Fibroblast of skin of scalp (primary cell): ENCODE data around the gene TSPAN15. TPM values are rescaled to one million over a fixed set of nuclear protein-coding genes. Genes with fewer than 3 reads are reported as not detected.

Experiments used
- DNase-seq: peaks from one replicate; pipeline ENCODE4 v3.0.0-alpha.2; 2013
- polyA plus RNA-seq, 2 experiments: library from polyadenylated mRNA; unstranded; fragments of 120-200 nt; gene quantifications; one replicate each; pipeline ENCODE4 v1.2.1, GENCODE V29; 2013; ENCODE audit not compliant: insufficient read length in 2 of 2

TSPAN15 gene
- polyA plus RNA-seq (2013, experiment 1 of 2; ENCODE audit: insufficient read length): 0.52 TPM
- 3.3 TPM for polyA plus RNA-seq (2013, experiment 2 of 2; ENCODE audit: insufficient read length)

DNA sequence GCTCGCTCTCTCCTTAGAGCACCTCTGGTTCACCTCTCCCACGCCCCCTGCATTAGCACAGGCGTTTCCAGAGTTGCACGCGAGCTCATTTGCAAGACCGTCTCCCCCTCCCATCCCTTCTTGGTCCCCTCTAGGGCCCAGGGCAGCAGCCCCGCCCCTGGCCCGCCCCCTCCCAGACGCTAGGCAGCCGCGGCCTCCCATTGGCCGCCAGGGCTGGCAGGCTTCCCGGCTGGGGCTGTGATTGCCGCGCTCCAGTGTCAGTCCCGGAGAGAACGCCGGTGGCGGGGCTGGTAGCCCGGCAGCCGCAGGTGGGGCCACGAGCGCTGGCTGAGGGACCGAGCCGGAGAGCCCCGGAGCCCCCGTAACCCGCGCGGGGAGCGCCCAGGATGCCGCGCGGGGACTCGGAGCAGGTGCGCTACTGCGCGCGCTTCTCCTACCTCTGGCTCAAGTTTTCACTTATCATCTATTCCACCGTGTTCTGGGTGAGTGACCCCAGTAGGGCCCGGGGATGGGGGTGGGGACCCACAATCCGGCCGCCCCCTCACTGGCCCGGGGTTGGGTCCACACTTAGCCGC, at the start of gene TSPAN15:
TSS of gene TSPAN15 (plus strand) at position 257 of the 575 bp plus-strand sequence. CDS start at position 387, 130 bp downstream.
- DNase-seq: peak; percentile 65

DNA sequence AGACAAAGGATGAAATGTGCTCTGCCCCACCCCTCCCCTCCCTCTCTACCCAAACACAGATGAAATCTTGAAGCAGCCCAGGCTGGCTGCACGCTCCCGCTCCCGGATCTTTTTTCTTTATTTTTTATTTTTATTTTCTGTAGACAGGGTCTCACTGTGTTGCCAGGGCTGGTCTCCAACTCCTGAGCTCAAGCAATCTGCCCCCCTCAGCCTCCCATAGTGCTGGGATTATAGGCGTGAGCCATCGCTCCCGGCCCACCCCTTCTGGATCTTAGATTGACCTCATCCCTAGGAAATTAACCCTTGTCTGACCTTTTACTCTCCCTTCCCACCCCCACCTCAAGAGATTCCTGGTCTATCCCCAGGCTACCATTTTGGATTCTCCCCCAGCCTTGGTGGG, 48.9 kb upstream of the TSPAN15 start:
- no peak for DNase-seq

DNA sequence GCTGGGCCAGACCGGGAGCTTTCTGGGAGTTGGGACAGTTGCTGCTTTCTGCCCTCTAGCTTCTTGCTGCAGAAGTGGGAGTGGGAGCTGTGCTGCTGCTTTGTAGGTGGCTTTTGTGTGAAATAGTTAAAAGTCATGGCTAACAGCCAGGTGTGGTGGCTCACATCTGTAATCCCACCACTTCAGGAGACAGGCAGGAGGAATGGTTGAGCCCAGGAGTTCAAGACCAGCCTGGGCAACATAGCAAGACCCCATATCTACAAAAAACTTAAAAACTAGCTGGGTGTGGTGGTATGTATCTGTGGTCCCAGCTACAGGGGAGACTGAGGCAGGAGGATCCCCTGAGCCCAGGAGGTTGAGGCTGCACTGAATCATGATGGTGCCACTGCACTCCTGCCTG, 48.2 kb upstream of the TSPAN15 start:
- no peak for DNase-seq

DNA sequence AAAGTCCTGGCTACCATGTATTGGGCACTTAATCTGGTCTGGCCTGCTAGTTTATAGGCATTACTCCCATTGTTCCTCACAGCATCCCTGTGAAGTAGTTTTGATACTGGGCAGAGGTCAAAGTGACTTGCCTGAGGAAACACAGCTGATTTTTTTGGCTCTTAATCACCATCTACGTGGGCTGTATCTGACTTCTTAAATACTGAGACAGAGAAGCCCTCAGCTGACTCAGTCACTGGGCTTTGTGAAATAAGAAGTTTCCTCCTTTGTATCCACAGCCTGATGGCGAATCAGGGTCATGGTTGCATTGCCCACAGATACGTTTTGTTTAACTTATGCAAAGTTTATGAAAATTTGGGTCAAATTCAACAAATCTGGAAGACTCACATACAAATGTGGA, 47.7 kb upstream of the TSPAN15 start:
- no peak for DNase-seq

DNA sequence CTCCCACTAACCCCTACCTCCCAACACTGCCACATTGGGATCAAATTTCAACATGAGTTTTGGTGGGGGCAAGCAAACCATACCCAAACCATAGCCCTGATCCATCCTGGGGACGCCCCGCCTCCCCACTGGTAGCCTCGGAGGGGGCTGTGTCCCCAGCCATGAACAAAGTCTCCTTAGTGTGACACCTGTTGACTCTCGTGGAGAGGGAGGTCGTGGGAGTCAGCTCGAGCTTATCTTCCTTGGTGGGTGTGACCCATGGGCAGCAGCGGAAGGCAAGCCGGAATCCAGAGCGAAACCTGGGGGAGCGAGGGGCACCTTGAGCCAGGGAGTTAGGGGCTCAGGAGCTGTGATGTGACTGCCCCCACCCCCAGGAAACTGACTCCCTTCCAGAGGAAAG, 46.5 kb upstream of the TSPAN15 start:
- DNase-seq: no peak

DNA sequence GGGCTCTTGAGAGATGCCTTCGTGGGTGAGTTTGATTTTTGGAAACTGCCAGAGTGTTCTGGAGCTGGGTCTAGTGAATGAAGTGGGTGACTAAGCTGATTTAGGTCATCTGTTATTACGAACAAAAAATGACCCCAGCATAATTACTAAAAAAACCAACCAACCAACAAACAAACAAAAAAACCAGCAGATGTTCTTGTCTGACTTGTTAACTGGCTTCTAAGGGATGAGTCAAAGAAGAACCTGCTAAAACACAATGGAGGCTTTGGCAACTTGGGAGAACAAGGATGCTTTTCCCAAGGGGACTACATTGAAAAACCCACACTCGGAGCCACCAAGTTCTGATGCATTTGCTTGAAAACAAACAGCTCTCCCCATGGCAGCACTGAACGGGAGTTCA, 46.0 kb upstream of the TSPAN15 start:
- DNase-seq: no peak

DNA sequence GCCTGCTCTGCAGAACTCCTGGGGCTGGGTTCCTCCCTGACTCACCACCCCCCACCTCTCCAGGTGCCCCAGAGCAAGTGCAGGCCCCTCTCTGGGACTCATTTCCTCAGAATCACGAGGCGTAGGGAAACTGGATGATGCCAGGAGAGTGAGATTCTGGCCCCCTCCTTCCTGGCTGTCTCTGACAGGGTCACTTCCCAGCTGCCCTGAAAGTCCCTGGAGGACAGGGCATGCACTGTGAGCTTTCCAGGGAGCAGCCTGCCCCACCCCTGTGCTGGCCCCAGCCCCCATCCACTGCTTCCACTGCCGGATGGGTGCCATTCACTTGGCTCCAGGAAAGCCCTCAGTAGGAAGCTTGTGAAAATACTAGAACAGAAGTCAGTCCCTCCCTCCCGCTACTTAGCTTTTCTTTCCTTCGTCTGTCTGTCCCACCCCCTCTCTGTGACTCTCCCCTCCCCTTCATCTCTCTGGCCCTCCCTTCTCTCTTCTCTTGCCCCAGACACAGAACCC, 44.9 kb upstream of the TSPAN15 start:
- DNase-seq: peak; percentile 30

DNA sequence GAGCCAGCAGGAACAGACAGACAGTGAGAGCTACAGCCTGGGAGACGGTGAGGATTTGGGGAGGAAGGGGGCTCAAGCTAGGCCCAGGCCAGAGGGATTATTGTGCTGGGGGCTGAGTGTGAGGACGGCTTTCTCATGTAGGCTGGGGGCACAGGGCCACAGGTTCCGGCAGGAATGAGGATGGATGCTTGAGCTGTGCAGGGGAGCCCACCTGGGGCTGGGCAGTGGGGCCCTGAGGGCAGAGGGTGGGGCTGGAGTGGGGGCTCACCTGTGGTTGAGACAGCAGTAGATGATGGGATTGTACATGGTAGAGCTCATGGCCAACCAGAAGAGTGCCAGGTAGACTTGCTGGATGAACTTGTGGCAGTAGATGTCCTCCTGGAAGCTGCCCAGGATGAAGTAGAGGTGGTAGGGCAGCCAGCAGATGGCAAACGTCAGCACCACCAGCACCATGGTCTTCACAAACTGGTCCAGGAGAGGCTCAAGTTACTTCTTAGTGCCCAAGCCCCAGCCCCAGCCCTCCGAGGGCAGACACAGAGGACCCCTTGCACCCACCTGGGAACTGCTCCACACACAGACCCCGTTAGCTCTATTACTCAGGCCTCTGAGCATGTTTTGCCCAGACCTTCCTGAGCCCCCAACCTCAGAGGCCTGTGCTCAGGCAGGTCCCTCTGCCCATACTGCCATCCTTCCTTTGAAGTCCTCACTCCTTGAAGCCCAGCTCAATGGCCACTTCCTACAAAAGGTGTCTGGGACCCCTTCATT, 44.3 kb upstream of the TSPAN15 start:
- no peak for DNase-seq

DNA sequence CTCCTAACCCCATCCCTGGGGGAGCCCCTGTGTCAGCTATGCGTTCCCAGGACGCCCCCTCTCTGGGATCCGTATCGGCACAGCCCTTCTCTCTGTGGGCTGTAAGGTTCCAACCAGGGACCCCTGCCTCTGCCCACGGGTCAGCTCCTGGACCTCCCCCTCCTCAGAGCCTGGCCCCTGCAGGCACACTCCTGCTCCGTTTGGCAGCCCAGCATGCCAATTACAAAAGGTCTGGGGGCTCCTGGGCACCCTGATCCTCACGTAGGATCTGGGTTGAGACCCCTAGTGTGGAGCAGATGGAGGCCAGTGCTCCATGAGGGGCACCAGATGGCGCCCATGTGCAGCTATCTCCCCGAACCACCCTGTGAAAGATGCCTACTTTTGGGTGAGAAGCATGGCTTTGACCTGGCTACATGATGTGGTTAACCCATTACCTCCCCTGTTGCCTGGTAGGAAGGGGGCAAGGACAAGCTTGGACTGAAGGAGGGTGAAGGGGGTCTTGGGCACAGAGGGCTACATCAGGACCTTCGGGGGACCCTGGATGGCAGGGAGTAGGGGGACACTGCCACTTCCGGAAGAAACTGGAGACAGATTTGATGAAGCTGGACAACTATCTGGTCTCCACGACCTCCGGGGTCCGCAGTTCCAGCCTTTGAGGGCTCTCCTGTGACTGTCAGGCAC, 43.5 kb upstream of the TSPAN15 start:
- no peak for DNase-seq

DNA sequence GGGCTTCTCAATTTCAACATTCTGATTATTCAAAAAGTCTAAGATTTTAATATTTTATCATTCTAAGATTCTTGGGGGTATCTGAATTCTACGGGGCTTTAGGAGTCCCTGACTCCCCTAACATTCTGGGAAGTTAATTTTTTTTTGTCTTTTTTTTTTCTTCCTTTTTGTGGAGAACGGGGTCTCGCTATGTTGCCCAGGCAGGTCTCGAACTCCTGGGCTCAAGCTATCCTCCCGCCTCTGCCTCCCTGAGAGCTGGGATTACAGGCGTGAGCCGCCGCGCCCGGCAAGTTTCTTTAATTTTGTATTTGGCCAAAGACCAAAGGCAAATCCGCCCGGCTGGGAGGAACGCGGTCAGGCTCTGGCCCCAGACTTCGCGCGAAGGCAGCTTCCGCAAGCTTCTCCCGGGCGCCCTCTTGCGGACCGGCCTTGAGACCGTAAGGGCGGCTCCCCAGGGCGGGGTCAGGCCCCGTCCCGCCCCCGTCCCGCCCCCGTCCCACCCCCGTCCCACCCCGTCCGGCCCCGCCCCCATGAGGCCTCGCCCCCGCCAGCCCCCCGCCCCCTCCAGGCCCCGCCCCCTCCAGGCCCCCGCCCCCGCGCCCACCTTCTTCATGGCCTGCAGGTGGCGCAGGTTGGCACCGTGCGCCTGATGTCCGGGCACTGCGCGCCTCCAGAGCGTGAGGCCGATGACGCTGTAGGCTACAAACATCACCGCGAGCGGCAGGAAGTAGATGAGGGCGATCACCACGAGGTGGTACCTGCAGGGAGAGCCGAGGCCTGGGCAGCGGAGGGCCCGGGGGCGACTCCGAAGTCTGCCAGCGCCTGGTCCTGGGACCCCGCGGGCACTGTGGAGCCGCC, 42.7 kb upstream of the TSPAN15 start:
- peak; percentile 96 for DNase-seq

DNA sequence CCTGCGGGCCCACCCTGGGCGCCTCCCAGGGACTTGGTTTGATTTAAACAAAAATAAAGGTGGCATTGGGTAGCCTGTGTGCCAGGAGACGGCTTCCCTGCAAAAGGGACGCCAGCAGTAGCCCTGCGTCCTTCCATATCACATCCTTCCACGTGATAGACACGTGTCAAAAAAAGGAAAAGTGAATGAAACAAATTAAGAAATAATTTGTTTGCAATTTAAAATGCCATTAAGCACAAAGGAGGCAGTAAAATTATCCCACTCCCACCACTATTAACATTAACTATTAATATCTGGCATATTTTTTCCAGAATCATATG, 42.1 kb upstream of the TSPAN15 start:
- no peak for DNase-seq

DNA sequence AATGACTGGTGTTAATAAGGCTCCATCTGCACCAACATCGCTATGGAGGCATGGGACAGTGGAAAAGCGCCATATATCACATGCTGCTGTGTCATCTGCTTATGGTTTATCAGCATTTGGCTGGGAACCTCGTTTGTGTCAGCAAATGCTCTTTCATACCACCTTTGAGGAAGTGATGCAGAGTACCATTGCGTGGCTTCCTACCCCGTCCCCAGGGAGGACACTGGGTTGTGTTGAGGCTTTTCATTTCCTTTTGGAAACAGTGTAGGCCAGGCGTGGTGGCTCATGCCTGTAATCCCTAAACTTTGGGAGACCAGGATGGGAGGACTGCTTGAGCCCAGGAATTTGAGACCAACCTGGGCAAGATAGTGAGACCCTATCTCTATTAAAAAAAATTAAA, 41.3 kb upstream of the TSPAN15 start:
- peak; percentile 23 for DNase-seq

DNA sequence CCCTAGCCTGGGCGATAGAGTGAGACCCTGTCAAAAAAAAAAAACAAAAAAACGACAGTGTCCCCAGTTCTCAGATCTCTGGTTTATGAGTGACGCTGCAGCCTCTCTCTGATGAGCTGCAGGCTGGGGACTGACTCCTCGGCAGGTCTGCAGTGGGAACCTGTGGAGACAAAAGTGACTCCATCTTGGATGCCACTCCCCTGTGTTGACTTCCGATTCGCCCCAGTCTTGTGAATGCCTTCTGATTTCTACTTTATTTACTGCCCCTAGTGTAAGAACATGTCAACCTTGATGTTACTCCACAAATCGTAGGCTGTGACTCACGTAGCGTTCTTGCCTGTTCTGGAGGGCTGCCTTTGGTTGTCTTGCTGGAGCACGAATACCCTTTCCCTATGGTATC, 40.8 kb upstream of the TSPAN15 start:
- no peak for DNase-seq

DNA sequence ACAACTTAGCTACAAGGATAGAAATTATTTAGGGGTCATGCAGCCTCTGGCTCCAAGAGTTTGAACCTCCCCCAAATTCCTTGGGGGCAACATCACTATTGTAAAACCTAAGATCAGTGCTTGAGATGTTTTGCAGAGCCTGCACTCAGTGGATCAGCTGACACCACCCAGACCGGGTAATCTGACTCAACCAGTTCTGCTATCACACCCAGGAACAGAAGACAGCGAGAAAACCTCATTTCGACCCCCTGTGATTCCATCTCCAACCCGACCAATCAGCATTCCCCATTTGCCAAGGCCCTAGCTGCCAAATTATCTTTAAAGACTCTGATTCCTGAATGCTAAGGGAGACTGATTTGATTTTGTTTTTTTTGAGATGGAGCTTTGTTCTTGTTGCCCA, 39.8 kb upstream of the TSPAN15 start:
- no peak for DNase-seq

DNA sequence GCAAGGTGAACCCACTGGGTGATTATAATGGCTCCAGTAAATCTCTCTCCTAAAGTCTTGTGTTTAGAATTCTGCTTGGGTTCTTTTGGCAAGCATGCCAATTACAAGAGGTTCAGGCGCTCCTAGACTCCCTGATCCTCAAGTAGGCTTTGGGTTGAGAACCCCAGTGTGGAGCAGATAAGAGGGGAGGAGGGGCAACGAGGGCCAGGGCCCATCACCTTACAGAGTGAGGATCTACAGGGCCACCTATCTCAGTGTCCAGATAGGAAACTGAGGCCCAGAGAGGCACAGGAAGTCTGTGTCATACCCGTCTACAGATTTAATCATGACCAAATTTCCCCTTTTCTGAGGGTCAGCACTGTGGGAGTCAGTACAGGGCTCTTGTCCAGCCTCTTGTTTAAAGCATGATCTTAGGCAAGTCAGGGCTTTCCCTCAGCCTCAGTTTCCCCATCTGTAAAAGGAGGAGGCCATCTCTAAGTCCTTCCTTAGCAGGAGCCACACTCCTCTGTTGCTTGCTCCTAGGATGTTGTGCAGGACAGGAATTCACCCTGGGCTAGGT, 39.0 kb upstream of the TSPAN15 start:
- DNase-seq: no peak

DNA sequence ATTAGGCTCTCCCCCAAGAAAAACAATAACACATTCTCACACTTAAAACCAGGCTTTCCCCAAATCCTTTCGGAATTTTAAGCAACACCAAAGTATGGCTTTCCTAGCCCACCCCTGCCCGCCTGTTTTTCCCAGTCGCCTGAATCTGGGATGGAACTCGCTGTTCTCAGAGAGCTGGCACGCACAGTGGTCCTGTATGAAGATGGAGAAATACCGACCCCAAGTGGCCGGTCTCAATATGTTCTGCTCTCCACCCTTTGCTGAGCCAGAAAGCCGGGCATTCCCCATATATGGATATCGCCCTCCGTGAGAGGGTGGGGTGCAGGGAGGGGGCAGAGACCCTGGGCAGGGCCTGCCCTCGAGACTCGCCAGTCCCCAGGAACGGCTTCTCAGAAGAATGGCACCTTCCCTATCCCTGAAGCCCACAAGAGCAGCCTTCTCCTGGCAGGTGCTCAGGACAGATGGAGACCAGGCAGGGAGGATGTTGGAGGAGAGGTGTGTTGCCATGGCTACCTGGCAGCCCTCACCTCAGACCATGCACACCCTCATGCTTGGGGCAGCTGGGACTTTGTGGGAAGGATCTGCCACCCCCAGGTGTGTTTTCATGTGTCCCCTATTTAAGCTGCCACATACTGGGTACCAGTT, 37.9 kb upstream of the TSPAN15 start:
- peak; percentile 81 for DNase-seq

DNA sequence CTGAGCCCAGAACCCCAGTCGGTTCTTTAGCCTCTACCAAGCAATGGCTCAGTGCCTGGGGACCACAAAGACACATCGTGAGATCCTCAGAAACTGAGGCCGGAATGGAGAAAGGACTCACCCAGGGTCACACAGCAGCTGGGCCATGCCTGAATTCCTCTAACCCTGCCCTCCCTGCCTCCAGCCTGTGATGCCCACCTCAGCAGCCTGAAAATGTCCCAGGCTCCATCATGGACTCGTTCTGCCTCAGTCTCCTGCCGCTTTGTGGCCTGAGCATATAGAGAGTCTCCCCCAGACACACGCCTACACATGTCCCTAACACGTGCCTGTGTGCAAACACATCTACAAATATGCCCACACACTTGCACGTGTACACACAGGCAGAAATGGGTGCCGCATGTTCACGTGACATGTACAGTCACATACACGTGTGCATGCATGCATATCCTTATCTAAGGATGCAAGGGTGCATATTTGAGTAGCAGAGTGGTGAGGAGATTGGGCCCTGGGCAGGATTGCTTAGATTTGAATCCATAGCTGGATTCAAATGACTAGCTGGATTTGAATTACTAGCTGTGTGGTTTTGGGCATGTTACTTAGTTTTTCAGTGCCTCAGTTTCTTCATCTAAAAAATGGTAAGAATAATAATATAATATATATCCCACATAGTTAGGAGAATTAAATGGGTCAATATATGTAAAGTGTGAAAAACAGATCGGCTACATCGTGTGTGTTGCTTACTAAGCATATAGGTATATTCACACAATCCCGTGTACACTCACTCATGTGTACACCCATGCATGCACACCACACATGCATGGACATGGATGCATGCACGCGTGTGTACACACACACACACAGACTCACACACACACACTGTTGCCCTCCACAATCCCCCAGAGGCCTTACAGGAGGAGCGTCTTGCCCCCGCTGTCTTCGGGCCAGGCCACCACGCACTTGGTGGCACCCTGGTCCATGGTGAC, 36.9 kb upstream of the TSPAN15 start:
- DNase-seq: no peak

DNA sequence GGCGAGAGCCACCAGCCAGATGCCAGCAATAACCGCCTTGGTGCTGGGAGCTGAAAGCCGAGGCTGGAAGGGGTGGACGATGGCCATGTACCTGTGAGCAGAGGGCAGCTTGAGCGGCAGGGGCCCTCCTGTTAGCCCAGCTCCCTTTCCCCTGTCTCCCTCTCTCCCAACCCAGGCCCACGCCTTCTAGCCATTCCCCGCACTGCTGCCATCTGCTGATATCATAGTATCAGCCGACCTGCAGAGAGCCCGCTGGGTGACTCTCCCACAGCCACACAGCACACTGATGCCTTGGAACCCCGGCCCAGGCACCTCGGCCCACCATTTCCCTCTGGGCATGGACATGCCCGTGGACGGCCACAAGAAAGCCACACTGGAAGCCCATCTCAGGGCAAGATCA, 36.2 kb upstream of the TSPAN15 start:
- DNase-seq: no peak

DNA sequence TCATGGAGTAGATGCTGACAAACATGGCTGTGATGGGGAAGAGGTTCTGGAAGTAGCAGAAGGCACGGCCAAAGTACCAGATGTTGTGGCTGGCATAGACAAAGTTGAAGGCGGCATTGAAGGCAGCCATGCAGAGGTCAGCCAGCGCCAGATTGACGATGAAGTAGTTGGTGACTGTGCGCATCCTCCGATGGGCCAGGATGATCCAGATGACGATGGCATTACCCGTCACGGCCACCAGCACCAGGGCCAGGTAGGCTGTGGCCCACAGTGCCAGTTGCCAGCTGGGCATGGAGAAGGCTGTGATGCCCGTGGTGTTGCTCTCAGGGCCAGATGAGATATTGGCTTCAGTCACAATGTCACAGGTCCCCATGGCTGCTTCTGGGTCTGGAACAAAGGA, 35.3 kb upstream of the TSPAN15 start:
- no peak for DNase-seq

DNA sequence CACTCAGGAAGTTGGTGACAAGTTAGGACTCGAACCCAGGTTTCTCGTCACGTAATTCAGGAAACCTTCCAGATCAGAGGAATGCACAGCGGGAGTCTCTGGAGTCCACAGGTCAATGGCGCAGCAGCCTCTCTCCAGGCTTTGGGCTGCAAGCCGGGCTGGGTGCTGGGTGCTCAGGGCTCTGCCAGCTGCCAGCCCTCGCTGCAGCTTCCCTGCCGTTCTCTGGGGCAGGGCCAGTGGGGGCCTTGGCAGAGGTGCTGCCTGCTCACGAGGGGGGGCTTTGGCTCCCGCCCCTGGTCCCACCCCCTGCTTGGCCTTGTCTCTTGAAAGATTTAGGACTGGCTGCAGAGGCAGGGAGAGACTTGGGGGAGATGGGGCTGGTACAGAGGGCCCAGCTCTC, 34.6 kb upstream of the TSPAN15 start, which contains the start of gene TACR2:
TSS of gene TACR2 (minus strand) at position 224 of the 400 bp plus-strand sequence. CDS start 595 bp downstream, outside the sequence.
- DNase-seq: no peak
